H1 (cell line): ENCODE measurements around the gene COL21A1. TPM values are rescaled to one million over a fixed set of nuclear protein-coding genes. Genes with fewer than 3 reads are reported as not detected.

ENCODE experiments used
- CTCF ChIA-PET: fragments of 300-600 bp; sonication (Branson Sonifier 250); formaldehyde crosslinking; loops from one replicate; lab custom pipeline; 2021; ENCODE audit not compliant: partially characterized antibody; lab: Charles Lee
- POLR2A ChIA-PET: fragments of 300-600 bp; sonication (Branson Sonifier 250); formaldehyde crosslinking; loops from one replicate; lab custom pipeline; 2021; ENCODE audit warnings: inconsistent platforms; ENCODE audit not compliant: partially characterized antibody; lab: Charles Lee
- DNase-seq, 2 experiments: peaks; one replicate each; pipeline versions ENCODE4 v3.0.0 to v3.0.0-alpha.2; 2010 to 2022; ENCODE audit warnings: low spot score in 2 of 2, low read depth in 1 of 2, mixed read lengths in 1 of 2
- FAIRE-seq: peaks from 2 replicates; lab custom pipeline; 2011; peaks lifted over from hg19 to GRCh38; lab: Jason Lieb, UNC
- H2AFZ ChIP-seq: 2 replicates; pipeline ENCODE4 v1.8.1; 2012; ENCODE audit warnings: low read length, inconsistent platforms
- H2AK5ac ChIP-seq: 2 replicates; pipeline ENCODE4 v1.6.1; 2013; ENCODE audit warnings: low read depth, low read length
- H2BK120ac ChIP-seq: replicated peaks from 2 replicates; pipeline ENCODE3; 2013; ENCODE audit warnings: low read depth, low read length, inconsistent platforms
- H2BK12ac ChIP-seq: 2 replicates; pipeline ENCODE4 v1.6.1; 2013; ENCODE audit warnings: low read depth, low read length
- H2BK15ac ChIP-seq: 2 replicates; pipeline ENCODE4 v1.6.1; 2013; ENCODE audit warnings: low read length
- H2BK20ac ChIP-seq: 2 replicates; pipeline ENCODE4 v1.6.1; 2013; ENCODE audit warnings: low read length
- H2BK5ac ChIP-seq: 2 replicates; pipeline ENCODE4 v1.6.1; 2013; ENCODE audit warnings: low read depth, low read length
- H3K14ac ChIP-seq: 2 replicates; pipeline ENCODE4 v1.6.1; 2013; ENCODE audit warnings: inconsistent platforms; ENCODE audit not compliant: insufficient read length
- H3K18ac ChIP-seq: 2 replicates; pipeline ENCODE4 v1.6.1; 2013; ENCODE audit warnings: low read length; ENCODE audit errors: extremely low read depth
- H3K23ac ChIP-seq: 2 replicates; pipeline ENCODE4 v1.6.1; 2013; ENCODE audit warnings: inconsistent platforms; ENCODE audit not compliant: insufficient read length
- H3K23me2 ChIP-seq: 2 replicates; pipeline ENCODE4 v1.6.1; 2013; ENCODE audit warnings: low read depth, low read length
- H3K27ac ChIP-seq: 2 replicates; pipeline ENCODE4 v1.6.1; 2011; ENCODE audit warnings: low read depth, low read length, inconsistent platforms
- H3K27me3 ChIP-seq, 4 experiments: replicated peaks in 1 of 4; 1 replicate in 1 of 4; 2 replicates in 3 of 4; pipeline versions ENCODE4 v1.6.1 to v1.8.1; 2011 to 2013; ENCODE audit warnings: low read length in 3 of 4, mild to moderate bottlenecking in 3 of 4, inconsistent platforms in 2 of 4, mixed read lengths in 2 of 4, moderate library complexity in 1 of 4; ENCODE audit not compliant: control insufficient read depth in 3 of 4, insufficient read depth in 3 of 4; ENCODE audit errors: extremely low read depth in 1 of 4
- H3K36me3 ChIP-seq, 4 experiments: 2 replicates each; pipeline versions ENCODE4 v1.6.1 to v1.8.1; 2011 to 2013; ENCODE audit warnings: mild to moderate bottlenecking in 4 of 4, low read length in 3 of 4, moderate library complexity in 2 of 4, control low read depth in 1 of 4, inconsistent platforms in 1 of 4; ENCODE audit not compliant: insufficient read depth in 4 of 4, control insufficient read depth in 2 of 4
- H3K4ac ChIP-seq: replicated peaks from 2 replicates; pipeline ENCODE3; 2013; ENCODE audit warnings: low read length, low read depth, mixed read lengths, inconsistent platforms; ENCODE audit not compliant: insufficient read length
- H3K4me1 ChIP-seq, 4 experiments: replicated peaks in 1 of 4; 1 replicate in 1 of 4; 2 replicates in 3 of 4; pipeline versions ENCODE4 v1.6.1 to v1.8.1; 2011 to 2013; ENCODE audit warnings: low read length in 3 of 4, inconsistent platforms in 2 of 4, mixed read lengths in 1 of 4; ENCODE audit not compliant: insufficient read depth in 4 of 4, control insufficient read depth in 3 of 4
- H3K4me2 ChIP-seq, 2 experiments: 2 replicates each; pipeline versions ENCODE4 v1.6.1 to v1.8.1; 2011 to 2013; ENCODE audit warnings: low read depth in 2 of 2, low read length in 2 of 2, control low read depth in 1 of 2, inconsistent platforms in 1 of 2, mild to moderate bottlenecking in 1 of 2; ENCODE audit not compliant: insufficient read depth in 1 of 2
- H3K4me3 ChIP-seq, 4 experiments: fragments of 200-600, 300-600 bp in 1 of 4; sonication (generic), shearing (Covaris generic), sonication (Bioruptor Twin) in 1 of 4; 2 replicates each; pipeline versions ENCODE4 v1.5.1 to v1.8.1; 2011 to 2016; ENCODE audit warnings: low read length in 4 of 4, low read depth in 3 of 4, control low read depth in 2 of 4, inconsistent platforms in 2 of 4, mild to moderate bottlenecking in 2 of 4, mixed read lengths in 1 of 4, moderate library complexity in 1 of 4; ENCODE audit not compliant: insufficient read depth in 2 of 4; ENCODE audit errors: extremely low read depth in 1 of 4
- H3K56ac ChIP-seq: replicated peaks from 2 replicates; pipeline ENCODE3; 2013; ENCODE audit warnings: low read depth, mild to moderate bottlenecking, mixed read lengths, low read length, inconsistent platforms; ENCODE audit not compliant: insufficient read length
- H3K79me1 ChIP-seq: 2 replicates; pipeline ENCODE4 v1.6.1; 2013; ENCODE audit warnings: low read depth, low read length, control low read depth
- H3K79me2 ChIP-seq, 2 experiments: 2 replicates each; pipeline versions ENCODE4 v1.6.1 to v1.8.1; 2012 to 2013; ENCODE audit warnings: low read length in 2 of 2, mild to moderate bottlenecking in 2 of 2, inconsistent platforms in 1 of 2; ENCODE audit not compliant: insufficient read depth in 2 of 2, control insufficient read depth in 1 of 2
- H3K9ac ChIP-seq, 4 experiments: replicated peaks in 1 of 4; 1 replicate in 1 of 4; 2 replicates in 3 of 4; pipeline versions ENCODE4 v1.6.1 to v1.8.1; 2011 to 2013; ENCODE audit warnings: low read depth in 3 of 4, low read length in 3 of 4, control low read depth in 2 of 4, mild to moderate bottlenecking in 2 of 4, moderate library complexity in 2 of 4, inconsistent platforms in 1 of 4; ENCODE audit errors: extremely low read depth in 1 of 4
- H3K9me3 ChIP-seq, 2 experiments: 2 replicates each; pipeline versions ENCODE4 v1.6.1 to v1.8.1; 2012 to 2013; ENCODE audit warnings: mild to moderate bottlenecking in 2 of 2, moderate library complexity in 2 of 2, control low read depth in 1 of 2, inconsistent platforms in 1 of 2, low read depth in 1 of 2, low read length in 1 of 2, mixed read lengths in 1 of 2; ENCODE audit not compliant: insufficient read depth in 2 of 2
- H4K20me1 ChIP-seq, 2 experiments: replicated peaks in 1 of 2; 2 replicates each; pipeline versions ENCODE3 to v1.8.1; 2011 to 2013; ENCODE audit warnings: inconsistent platforms in 2 of 2, low read length in 2 of 2, mild to moderate bottlenecking in 1 of 2; ENCODE audit not compliant: insufficient read depth in 2 of 2, control insufficient read depth in 1 of 2
- H4K5ac ChIP-seq: 2 replicates; pipeline ENCODE4 v1.6.1; 2013; ENCODE audit warnings: low read length, low read depth, mixed read lengths, inconsistent platforms; ENCODE audit not compliant: insufficient read length
- H4K8ac ChIP-seq: 2 replicates; pipeline ENCODE4 v1.8.0; 2013; ENCODE audit warnings: mild to moderate bottlenecking, moderate library complexity, low read length, inconsistent platforms; ENCODE audit not compliant: insufficient read depth; ENCODE audit errors: extremely low read depth
- H4K91ac ChIP-seq: replicated peaks from 2 replicates; pipeline ENCODE3; 2013; ENCODE audit warnings: low read length, mixed read lengths, inconsistent platforms; ENCODE audit not compliant: insufficient read length
- RAD21 ChIP-seq, 2 experiments: IDR thresholded peaks in 1 of 2; conservative IDR thresholded peaks in 1 of 2; 2 replicates each; pipeline ENCODE4 v1.6.1; 2011; ENCODE audit warnings: low read depth in 2 of 2, low read length in 2 of 2, improper control_type of control experiment in 1 of 2, inconsistent platforms in 1 of 2, mild to moderate bottlenecking in 1 of 2, moderate library complexity in 1 of 2
- polyA plus RNA-seq, 7 experiments: library from polyadenylated mRNA; depleted of rRNA in 3 of 7; stranded (reverse) in 5 of 7; unstranded in 2 of 7; fragments of >200 nt in 5 of 7; fragments of 200-250 nt in 2 of 7; gene quantifications; 1 replicate in 5 of 7; 2 replicates in 1 of 7; 4 replicates in 1 of 7; pipeline versions ENCODE4 v1.2.1 to v1.2.3, GENCODE V29; 2011 to 2013; ENCODE audit warnings: missing spikeins in 2 of 7, mixed read lengths in 2 of 7
- total RNA-seq: library from RNA; stranded (reverse); fragmentation: NEBNext Ultra II Directional; extraction: Animal tissue kit (Norgen Biotek cat#: 25700); gene quantifications from 2 replicates; pipeline ENCODE4 v1.2.1, GENCODE V29; 2021

The COL21A1 gene
- total and polyA plus RNA-seq, 2 of the 8 experiments (the other 6 are each of a cell fraction or from before 2014, with no cell fraction given): 1.6 to 3.4 TPM

GRCh38 chr6:56220078-56220477 lies 27.3 kb downstream of the COL21A1 start:
- Histone ChIP-seq H2BK120ac (no peak overlapping the region), H3K56ac (no peak overlapping the region), H3K79me1 (no peaks in the 10 kb centered on the region), H4K91ac (no peak overlapping the region), H2BK12ac (no peak overlapping the region), H3K9ac (no peak overlapping the region), H3K23me2 (no peaks in the 10 kb centered on the region), H2BK5ac (no peak overlapping the region), H2AFZ (no peak overlapping the region), H4K5ac (no peak overlapping the region), H3K4ac (no peak overlapping the region), H3K4me2 (no peak overlapping the region), H3K14ac (no peak overlapping the region), H3K23ac (no peak overlapping the region), H4K8ac (no peak overlapping the region), H2AK5ac (no peak overlapping the region), H3K27me3 (no peaks in the 10 kb centered on the region), H3K18ac (no peak overlapping the region), H3K79me2 (no peaks in the 10 kb centered on the region), H3K4me1 (no peaks in the 10 kb centered on the region), H2BK15ac (no peak overlapping the region), H2BK20ac (no peak overlapping the region), H3K9me3 (no peaks in the 10 kb centered on the region), H3K36me3 (no peaks in the 10 kb centered on the region), H4K20me1 (no peaks in the 10 kb centered on the region), H3K4me3 (no peak overlapping the region), H3K27ac (no peak overlapping the region)
- no peak for FAIRE-seq
- DNase-seq: no peak
- TF ChIP-seq RAD21 (IDR thresholded peaks at IDR 0.05 in 1 of 2, conservative IDR thresholded peaks at IDR 0.05 in 1 of 2; ENCODE audit: low read depth in 2 of 2, low read length in 2 of 2): no peak
- CTCF ChIA-PET: no interaction called here
- POLR2A ChIA-PET: no interaction called here
